Measurements from ENCODE around the gene MRPL16. TPM values are rescaled to one million over a fixed set of nuclear protein-coding genes. Genes with fewer than 3 reads are reported as not detected.

Gene MRPL16
- total and polyA plus RNA-seq, 8 donors, result 32.9 to 56.5 (median 51.5) TPM

DNA sequence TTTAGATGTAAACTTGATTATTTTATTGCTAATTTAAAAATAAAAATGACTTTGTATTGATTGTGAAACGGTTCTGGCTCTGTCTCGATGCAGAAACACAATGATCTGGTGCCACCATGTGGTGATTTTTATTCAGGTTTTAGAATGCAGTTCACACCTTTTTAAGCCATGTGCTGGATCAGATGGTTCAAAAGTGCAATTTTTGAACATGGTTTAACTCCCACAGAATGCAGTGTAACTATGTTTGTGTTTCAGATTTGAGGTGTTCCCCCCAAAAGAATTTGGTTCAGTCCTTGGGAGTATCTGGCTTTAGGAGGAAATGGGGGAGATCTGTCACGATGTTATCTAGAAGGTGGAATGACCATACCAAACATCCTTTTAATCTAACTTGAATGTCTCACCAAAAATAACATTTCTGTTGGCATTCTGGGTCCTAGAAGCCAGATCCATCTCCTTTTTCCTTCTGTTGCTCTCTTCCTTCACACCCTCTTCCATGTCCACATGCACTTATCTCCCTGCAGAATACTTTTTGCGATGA lies 7.9 kb downstream of the MRPL16 start:
- ATAC-seq (peak; percentile 87), DNase-seq (peak in 2 of 4 donors; percentile 42 to 59)
- Histone ChIP-seq H3K4me1 (peaks cover 0 to 7% of the 10 kb centered on the region in 2 donors), H3K27me3 (no peaks in the 10 kb centered on the region), H3K27ac (no peak overlapping the region), H3K9me3 (no peaks in the 10 kb centered on the region), H3K4me3 (no peak overlapping the region), H3K36me3 (peaks cover 0 to 92% of the 10 kb centered on the region in 2 donors)
- TF ChIP-seq, protein P1, sequence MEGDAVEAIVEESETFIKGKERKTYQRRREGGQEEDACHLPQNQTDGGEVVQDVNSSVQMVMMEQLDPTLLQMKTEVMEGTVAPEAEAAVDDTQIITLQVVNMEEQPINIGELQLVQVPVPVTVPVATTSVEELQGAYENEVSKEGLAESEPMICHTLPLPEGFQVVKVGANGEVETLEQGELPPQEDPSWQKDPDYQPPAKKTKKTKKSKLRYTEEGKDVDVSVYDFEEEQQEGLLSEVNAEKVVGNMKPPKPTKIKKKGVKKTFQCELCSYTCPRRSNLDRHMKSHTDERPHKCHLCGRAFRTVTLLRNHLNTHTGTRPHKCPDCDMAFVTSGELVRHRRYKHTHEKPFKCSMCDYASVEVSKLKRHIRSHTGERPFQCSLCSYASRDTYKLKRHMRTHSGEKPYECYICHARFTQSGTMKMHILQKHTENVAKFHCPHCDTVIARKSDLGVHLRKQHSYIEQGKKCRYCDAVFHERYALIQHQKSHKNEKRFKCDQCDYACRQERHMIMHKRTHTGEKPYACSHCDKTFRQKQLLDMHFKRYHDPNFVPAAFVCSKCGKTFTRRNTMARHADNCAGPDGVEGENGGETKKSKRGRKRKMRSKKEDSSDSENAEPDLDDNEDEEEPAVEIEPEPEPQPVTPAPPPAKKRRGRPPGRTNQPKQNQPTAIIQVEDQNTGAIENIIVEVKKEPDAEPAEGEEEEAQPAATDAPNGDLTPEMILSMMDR (IDR thresholded peaks at IDR 0.05), result peak; percentile 50 to 64
- intact Hi-C loops (cut with DNase I), result loop anchor here in 1 of 2 donors (2.0 kb wide), 1 partner anchor 48 kb away; the partner anchor contains the start of gene STX3

DNA sequence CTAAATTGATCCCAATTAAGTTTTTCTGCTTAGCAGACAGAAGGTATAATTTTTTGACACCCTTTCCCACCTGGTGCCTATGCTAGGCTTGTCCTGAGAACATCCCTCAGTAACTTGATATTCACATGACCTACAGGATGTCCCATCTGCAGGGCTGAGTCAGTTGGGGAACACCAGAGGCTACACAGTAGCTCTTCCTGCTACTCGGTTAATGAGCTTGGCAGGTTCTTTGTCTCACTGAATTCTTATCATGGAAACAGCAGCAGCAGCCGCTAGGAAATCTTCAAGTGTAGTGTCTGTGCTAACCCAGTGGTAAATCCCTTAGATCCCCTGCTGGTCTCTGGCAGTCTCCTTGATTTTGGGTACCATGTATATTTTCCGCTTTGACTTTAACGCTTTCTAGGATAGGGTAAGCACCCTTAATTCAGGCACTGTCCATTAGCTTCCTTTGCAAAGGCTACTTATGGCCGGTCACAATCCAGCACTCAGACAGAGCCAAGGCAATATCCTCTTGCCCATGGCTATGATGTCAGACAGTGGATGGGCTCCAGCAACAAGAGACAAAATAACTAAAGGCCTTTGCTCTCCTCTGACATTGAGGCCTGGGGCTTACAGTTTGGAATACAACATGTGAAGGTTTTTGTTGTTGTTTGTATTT lies 8.5 kb downstream of the MRPL16 start:
- Histone ChIP-seq H3K27ac (peak overlapping the region in 1 of 2 donors; percentile 3), H3K4me3 (no peak overlapping the region), H3K4me1 (peaks cover 0 to 7% of the 10 kb centered on the region in 2 donors), H3K9me3 (no peaks in the 10 kb centered on the region), H3K36me3 (peaks cover 0 to 92% of the 10 kb centered on the region in 2 donors), H3K27me3 (no peaks in the 10 kb centered on the region)
- TF ChIP-seq, protein P1 (IDR thresholded peaks at IDR 0.05), result no peak
- intact Hi-C loops (cut with DNase I), result loop anchor here in 1 of 2 donors (2.0 kb wide), 1 partner anchor 47 kb away; the partner anchor contains the start of gene STX3
- no peak for DNase-seq
- peak; percentile 66 for ATAC-seq

DNA sequence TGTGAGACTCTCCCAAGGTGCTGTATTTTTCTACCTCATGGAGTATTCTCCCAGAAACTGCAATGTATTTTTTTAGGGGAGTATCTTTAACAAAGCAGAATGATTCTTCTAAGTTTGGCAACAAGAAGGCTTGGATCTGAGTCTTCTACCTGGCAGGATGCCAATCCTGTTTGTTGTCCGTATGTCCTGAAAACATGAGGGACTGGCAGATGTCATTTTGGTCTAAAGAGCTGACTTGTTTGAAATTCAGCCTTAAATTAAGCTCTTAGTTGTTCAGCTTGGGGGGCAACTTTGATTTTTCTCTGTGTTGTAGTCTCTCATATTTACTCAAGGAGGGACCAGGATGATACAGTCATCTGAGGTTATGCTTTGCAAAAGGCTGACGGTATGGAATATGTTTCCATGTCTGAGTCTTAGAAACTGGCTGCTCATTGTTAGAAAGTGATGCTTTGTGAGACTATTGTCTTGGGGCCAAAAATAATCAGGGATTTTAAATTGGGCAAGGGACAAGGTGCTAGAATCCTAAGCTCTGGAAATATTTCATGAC lies 9.3 kb downstream of the MRPL16 start:
- H3K4me1 ChIP-seq, result peaks cover 0 to 7% of the 10 kb centered on the region in 2 donors
- H3K27ac ChIP-seq, result no peak overlapping the region
- intact Hi-C loops (cut with DNase I), result no loop called here
- H3K36me3 ChIP-seq, result peaks cover 0 to 92% of the 10 kb centered on the region in 2 donors
- no peak for DNase-seq
- H3K9me3 ChIP-seq, result no peaks in the 10 kb centered on the region
- no peak overlapping the region for H3K4me3 ChIP-seq
- no peaks in the 10 kb centered on the region for H3K27me3 ChIP-seq
- TF ChIP-seq, protein P1 (IDR thresholded peaks at IDR 0.05), result no peak
- no peak for ATAC-seq

DNA sequence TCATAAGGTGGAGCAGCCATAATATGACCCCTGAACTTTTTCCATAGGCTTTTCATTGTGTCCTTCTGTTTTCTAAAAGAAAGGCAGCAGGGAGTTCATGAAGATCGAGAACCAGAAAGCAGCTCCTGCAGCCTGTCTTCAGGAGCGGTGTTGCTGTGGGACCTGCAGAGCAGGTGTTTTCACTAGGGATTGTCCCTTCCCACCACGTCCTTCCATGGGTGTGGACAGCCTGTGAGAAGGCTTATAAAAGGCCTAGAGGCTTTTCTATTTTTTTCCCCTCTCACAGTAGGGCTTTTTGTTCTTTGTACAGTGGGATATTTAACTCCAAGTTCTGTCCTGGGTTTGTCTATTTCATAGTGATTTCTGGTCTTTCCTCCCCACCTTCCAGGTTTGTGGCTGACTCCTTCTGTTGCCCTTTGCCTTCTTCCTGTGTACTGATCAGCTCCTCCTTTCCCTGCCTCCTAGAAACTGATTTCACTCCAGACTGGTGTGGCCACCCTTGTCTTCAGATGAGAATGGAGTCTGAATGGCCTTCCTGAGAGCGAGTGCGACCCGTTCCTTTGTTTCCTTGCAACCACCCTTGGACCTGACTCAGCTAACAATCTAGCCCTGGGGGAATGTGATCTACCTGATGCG lies 10.1 kb downstream of the MRPL16 start:
- H3K4me3 ChIP-seq, result no peak overlapping the region
- intact Hi-C loops (cut with DNase I), result no loop called here
- no peaks in the 10 kb centered on the region for H3K9me3 ChIP-seq
- no peak overlapping the region for H3K27ac ChIP-seq
- peaks cover 0 to 7% of the 10 kb centered on the region in 2 donors for H3K4me1 ChIP-seq
- TF ChIP-seq, protein P1 (IDR thresholded peaks at IDR 0.05), result no peak
- peaks cover 0 to 92% of the 10 kb centered on the region in 2 donors for H3K36me3 ChIP-seq
- DNase-seq (no peak), ATAC-seq (no peak)
- no peaks in the 10 kb centered on the region for H3K27me3 ChIP-seq

DNA sequence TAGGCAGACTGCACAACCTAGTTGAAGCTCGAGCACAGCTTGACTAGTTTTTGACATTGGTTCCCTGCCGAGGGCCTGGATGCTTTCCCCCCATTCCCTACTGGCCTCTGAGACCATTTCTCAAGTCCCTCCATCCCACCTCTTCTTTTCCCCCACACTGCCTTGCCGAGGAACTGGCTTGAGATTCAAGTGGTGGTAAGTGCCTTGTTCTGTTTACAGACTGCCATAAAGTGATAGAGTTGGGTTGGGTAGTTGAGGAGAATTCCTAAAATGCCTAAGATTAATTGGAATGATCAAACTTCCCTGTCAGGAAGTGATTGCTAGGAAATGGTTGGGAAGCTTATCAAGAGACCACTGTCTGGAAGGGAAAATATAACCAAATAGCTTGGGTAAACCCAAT lies 16.2 kb downstream of the MRPL16 start:
- H3K27ac ChIP-seq, result peak overlapping the region in 1 of 2 donors; percentile 19
- intact Hi-C loops (cut with DNase I), result no loop called here
- H3K4me1 ChIP-seq, result no peaks in the 10 kb centered on the region
- ATAC-seq (peak; percentile 75), DNase-seq (no peak)
- TF ChIP-seq, protein P1 (IDR thresholded peaks at IDR 0.05), result no peak
- no peaks in the 10 kb centered on the region for H3K27me3 ChIP-seq
- H3K36me3 ChIP-seq, result peaks cover 0 to 99% of the 10 kb centered on the region in 2 donors
- no peak overlapping the region for H3K4me3 ChIP-seq
- H3K9me3 ChIP-seq, result no peaks in the 10 kb centered on the region

All from left lung (tissue), 10 donors.